GM18873 (cell line): ENCODE measurements around the gene LOC101059915.
"Not testable (repeated sequence)": the region's sequence is repeated elsewhere in the genome, so short reads cannot be mapped to it uniquely, and the experiment has no call there.

ENCODE experiments used
- ATAC-seq: cut with Tn5 transposase; IDR thresholded peaks from one replicate; pipeline ENCODE4 v1.9.1; 2021; ENCODE audit warnings: mild to moderate bottlenecking, moderate library complexity, moderate number of reproducible peaks; ENCODE audit not compliant: unreplicated experiment, low FRiP score

The LOC101059915 gene

GRCh38 chrX:71671043-71671780, 3.9 kb downstream of the LOC101059915 start:
- ATAC-seq: no peak

GRCh38 chrX:71671938-71672337, 4.6 kb downstream of the LOC101059915 start:
- ATAC-seq: no peak

GRCh38 chrX:71675636-71676035, 8.3 kb downstream of the LOC101059915 start:
- ATAC-seq: not testable (repeated sequence)

GRCh38 chrX:71676068-71676795, 8.9 kb downstream of the LOC101059915 start:
- not testable (repeated sequence) for ATAC-seq

GRCh38 chrX:71677195-71677594, 9.8 kb downstream of the LOC101059915 start:
- ATAC-seq: not testable (repeated sequence)

GRCh38 chrX:71679575-71680207, 12.3 kb downstream of the LOC101059915 start:
- ATAC-seq: no peak

GRCh38 chrX:71696641-71697465, 29.5 kb downstream of the LOC101059915 start:
- not testable (repeated sequence) for ATAC-seq

- not testable (repeated sequence) for ATAC-seq
Measured at GRCh38 chrX:71697466-71698298, 30.3 kb downstream of the LOC101059915 start.

GRCh38 chrX:71698299-71699022, 31.1 kb downstream of the LOC101059915 start:
- not testable (repeated sequence) for ATAC-seq

- ATAC-seq: not testable (repeated sequence)
Measured at GRCh38 chrX:71699023-71699344, 31.6 kb downstream of the LOC101059915 start.

- not testable (repeated sequence) for ATAC-seq
Measured at GRCh38 chrX:71702853-71703252, 35.5 kb downstream of the LOC101059915 start.

GRCh38 chrX:71714064-71714463, 46.7 kb downstream of the LOC101059915 start:
- ATAC-seq: not testable (repeated sequence)

- not testable (repeated sequence) for ATAC-seq
Measured at GRCh38 chrX:71715551-71715950, 48.2 kb downstream of the LOC101059915 start.

- not testable (repeated sequence) for ATAC-seq
Measured at GRCh38 chrX:71716323-71716722, 49.0 kb downstream of the LOC101059915 start.

GRCh38 chrX:71718185-71718584, 50.8 kb downstream of the LOC101059915 start, which contains the start of gene CXorf49:
TSS of gene CXorf49 (minus strand) at chrX:71718285. CDS start at chrX:71718151, 134 bp downstream.
- not testable (repeated sequence) for ATAC-seq

- not testable (repeated sequence) for ATAC-seq
Measured at GRCh38 chrX:71719195-71719594, 51.8 kb downstream of the LOC101059915 start.

GRCh38 chrX:71720289-71720886, 53.0 kb downstream of the LOC101059915 start:
- not testable (repeated sequence) for ATAC-seq
